ENCODE results near the gene GUCY1B1. TPM values are rescaled to one million over a fixed set of nuclear protein-coding genes. Genes with fewer than 3 reads are reported as not detected.

GUCY1B1 gene
- total RNA-seq, 2 donors from 2014 or later: 32.7 to 34.1 TPM

DNA sequence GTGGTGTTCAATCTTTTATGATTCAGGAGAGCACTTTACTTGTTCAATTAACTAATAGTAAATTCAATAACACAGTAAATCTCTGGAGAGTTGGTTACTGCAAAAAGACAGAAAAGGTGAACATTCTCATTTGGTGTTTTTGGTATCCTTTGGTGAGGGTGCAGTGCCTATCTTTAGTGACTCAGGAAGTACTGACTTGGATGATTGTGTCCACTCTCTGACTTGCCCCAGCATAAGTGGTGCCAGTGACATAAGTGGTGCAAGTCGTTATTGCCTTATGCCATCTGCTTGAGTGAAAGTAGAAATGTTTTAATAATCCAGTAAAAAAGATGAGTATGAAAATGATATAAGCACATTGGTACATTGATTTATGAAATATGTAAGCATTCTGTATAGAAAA lies 27.0 kb downstream of the GUCY1B1 start:
- no peaks in the 10 kb centered on the region for H3K9me3 ChIP-seq
- peaks cover 3% of the 10 kb centered on the region for H3K36me3 ChIP-seq
- H3K27ac ChIP-seq: no peak overlapping the region
- ATAC-seq (ENCODE audit: insufficient number of reproducible peaks, low FRiP score, low read depth) (no peak), DNase-seq (ENCODE audit: low spot score) (no peak)
- TF ChIP-seq, protein P1, sequence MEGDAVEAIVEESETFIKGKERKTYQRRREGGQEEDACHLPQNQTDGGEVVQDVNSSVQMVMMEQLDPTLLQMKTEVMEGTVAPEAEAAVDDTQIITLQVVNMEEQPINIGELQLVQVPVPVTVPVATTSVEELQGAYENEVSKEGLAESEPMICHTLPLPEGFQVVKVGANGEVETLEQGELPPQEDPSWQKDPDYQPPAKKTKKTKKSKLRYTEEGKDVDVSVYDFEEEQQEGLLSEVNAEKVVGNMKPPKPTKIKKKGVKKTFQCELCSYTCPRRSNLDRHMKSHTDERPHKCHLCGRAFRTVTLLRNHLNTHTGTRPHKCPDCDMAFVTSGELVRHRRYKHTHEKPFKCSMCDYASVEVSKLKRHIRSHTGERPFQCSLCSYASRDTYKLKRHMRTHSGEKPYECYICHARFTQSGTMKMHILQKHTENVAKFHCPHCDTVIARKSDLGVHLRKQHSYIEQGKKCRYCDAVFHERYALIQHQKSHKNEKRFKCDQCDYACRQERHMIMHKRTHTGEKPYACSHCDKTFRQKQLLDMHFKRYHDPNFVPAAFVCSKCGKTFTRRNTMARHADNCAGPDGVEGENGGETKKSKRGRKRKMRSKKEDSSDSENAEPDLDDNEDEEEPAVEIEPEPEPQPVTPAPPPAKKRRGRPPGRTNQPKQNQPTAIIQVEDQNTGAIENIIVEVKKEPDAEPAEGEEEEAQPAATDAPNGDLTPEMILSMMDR (IDR thresholded peaks at IDR 0.05): no peak
- H3K27me3 ChIP-seq (replicated peaks; ENCODE audit: insufficient read depth): no peaks in the 10 kb centered on the region
- H3K4me3 ChIP-seq: no peak overlapping the region
- peaks cover 20 to 42% of the 10 kb centered on the region in 2 donors for H3K4me1 ChIP-seq (ENCODE audit: control insufficient read depth in 1 of 2, low read depth in 2 of 2)

DNA sequence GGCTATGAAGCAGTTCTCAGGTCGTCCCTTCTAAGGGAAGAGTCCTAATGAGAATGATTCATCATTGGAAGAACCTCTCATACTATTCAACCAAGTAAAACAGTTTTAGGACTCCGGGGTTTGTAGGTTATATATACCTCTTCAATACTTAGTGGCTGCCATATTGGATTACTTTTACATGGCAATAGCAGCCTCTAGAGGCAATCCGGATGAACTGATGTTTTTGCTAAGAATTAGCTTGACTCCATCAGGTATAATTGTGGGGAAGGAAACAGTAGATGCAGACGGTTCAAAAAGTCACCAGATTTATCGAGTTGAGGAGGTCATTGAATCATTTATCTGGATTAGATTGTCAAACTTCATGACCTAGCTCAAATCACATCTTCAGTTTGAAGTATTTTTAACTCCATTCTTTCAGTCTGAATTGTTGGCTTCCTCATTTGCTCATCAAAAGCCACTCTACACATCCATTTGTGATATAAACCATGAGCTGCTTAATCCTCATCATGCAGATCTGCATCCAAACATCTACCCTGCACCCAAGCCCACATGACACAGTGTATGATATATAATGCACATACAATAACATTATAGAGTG lies 28.4 kb downstream of the GUCY1B1 start:
- H3K4me3 ChIP-seq: no peak overlapping the region
- no peak overlapping the region for H3K27ac ChIP-seq
- H3K4me1 ChIP-seq (ENCODE audit: control insufficient read depth in 1 of 2, low read depth in 2 of 2): peaks cover 20 to 42% of the 10 kb centered on the region in 2 donors
- DNase-seq (ENCODE audit: low spot score) (no peak), ATAC-seq (ENCODE audit: insufficient number of reproducible peaks, low FRiP score, low read depth) (peak; percentile 83)
- H3K36me3 ChIP-seq: peaks cover 3% of the 10 kb centered on the region
- H3K9me3 ChIP-seq: no peaks in the 10 kb centered on the region
- H3K27me3 ChIP-seq (replicated peaks; ENCODE audit: insufficient read depth): no peaks in the 10 kb centered on the region
- TF ChIP-seq, protein P1 (IDR thresholded peaks at IDR 0.05): peak; percentile 51

DNA sequence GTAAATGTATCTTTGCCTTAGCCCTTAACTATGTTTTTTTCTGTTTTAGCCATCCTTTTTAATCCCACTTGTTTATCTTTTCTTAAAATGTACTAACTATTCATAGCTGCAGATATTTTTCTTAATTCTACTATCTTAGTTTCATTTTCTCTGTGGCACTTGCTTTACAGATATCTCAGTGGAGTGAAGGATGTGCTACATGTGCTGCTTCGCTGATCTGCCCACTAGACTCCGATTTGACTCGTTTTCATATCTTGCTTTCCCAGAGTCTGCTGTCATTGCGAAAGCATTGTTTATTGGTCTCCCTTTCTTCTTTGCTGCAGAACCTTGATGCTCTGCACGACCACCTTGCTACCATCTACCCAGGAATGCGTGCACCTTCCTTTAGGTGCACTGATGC lies 30.6 kb downstream of the GUCY1B1 start:
- TF ChIP-seq, protein P1 (IDR thresholded peaks at IDR 0.05): no peak
- H3K27ac ChIP-seq: no peak overlapping the region
- peak overlapping the region; percentile 54 for H3K4me3 ChIP-seq
- no peaks in the 10 kb centered on the region for H3K9me3 ChIP-seq
- H3K27me3 ChIP-seq (replicated peaks; ENCODE audit: insufficient read depth): no peaks in the 10 kb centered on the region
- ATAC-seq (ENCODE audit: insufficient number of reproducible peaks, low FRiP score, low read depth): no peak
- H3K36me3 ChIP-seq: peaks cover 3% of the 10 kb centered on the region
- H3K4me1 ChIP-seq (ENCODE audit: control insufficient read depth in 1 of 2, low read depth in 2 of 2): peaks cover 8 to 33% of the 10 kb centered on the region in 2 donors
- DNase-seq (ENCODE audit: low spot score): no peak

DNA sequence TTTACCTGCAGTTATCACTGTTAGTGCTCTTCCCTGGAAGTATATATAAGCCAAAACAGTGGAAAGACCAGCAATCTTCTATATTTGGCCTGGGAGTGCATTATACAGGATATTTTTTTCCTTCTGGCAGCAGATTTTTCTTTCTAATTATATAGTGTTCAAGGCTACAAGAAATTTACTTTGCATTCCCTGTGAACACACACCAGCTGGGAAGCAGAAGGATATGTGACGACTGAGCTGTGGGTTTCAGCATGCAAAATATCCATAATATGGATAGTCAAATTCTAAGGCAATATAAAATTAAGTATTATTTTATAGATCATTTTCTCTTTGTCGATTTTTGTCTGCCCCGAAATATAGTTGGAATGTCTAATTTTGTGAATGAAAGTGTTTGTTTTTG lies 31.2 kb downstream of the GUCY1B1 start:
- H3K27ac ChIP-seq: no peak overlapping the region
- H3K9me3 ChIP-seq: no peaks in the 10 kb centered on the region
- ATAC-seq (ENCODE audit: insufficient number of reproducible peaks, low FRiP score, low read depth) (no peak), DNase-seq (ENCODE audit: low spot score) (no peak)
- TF ChIP-seq, protein P1 (IDR thresholded peaks at IDR 0.05): no peak
- H3K4me1 ChIP-seq (ENCODE audit: control insufficient read depth in 1 of 2, low read depth in 2 of 2): peaks cover 4 to 27% of the 10 kb centered on the region in 2 donors
- H3K4me3 ChIP-seq: no peak overlapping the region
- no peaks in the 10 kb centered on the region for H3K27me3 ChIP-seq (replicated peaks; ENCODE audit: insufficient read depth)
- peaks cover 3% of the 10 kb centered on the region for H3K36me3 ChIP-seq

DNA sequence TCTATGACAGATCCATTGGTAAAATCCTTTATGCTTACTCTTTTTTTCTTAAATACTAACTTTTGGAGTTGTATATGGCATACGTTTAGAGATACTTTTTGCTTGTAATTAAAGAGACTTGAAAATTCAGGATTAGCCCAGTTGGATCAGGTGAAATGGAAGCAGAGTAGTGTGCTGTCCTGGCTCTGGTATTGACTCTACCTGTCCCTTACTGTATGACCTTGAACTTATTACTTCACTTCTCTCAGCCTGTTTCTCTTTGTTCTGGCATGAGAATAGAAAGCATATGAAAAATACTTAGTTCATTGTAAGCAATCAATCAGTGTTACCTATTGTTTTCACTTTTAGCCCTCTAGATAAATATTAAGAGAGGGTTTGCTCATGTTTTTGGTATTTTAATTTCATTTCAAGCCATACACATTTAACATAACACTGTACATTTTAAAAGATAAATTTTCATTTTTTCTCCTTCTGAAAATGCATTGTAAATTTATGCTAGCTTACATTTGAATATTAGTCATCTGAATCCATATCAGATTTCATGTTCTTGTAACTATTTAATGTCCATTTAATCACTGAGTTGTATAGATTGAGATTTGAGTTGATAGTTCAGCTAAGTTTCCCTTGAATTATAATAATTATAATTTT lies 35.9 kb downstream of the GUCY1B1 start:
- no peaks in the 10 kb centered on the region for H3K9me3 ChIP-seq

More for the DNA sequence above, 35.9 kb downstream of the GUCY1B1 start:
- no peak overlapping the region for H3K27ac ChIP-seq
- H3K36me3 ChIP-seq: peaks cover under 1% of the 10 kb centered on the region
- TF ChIP-seq, protein P1 (IDR thresholded peaks at IDR 0.05): no peak
- no peaks in the 10 kb centered on the region for H3K27me3 ChIP-seq (replicated peaks; ENCODE audit: insufficient read depth)
- H3K4me3 ChIP-seq: no peak overlapping the region
- ATAC-seq (ENCODE audit: insufficient number of reproducible peaks, low FRiP score, low read depth) (no peak), DNase-seq (ENCODE audit: low spot score) (no peak)
- peaks cover 3% of the 10 kb centered on the region in 2 donors for H3K4me1 ChIP-seq (ENCODE audit: control insufficient read depth in 1 of 2, low read depth in 2 of 2)
